GM10847 (cell line): ENCODE measurements around the gene TMPRSS7.

Experiments
- POLR2A ChIP-seq: IDR thresholded peaks from 2 replicates; pipeline ENCODE4 v1.6.1; 2011; ENCODE audit not compliant: insufficient read length; ENCODE audit errors: extremely low read depth

The TMPRSS7 gene

DNA sequence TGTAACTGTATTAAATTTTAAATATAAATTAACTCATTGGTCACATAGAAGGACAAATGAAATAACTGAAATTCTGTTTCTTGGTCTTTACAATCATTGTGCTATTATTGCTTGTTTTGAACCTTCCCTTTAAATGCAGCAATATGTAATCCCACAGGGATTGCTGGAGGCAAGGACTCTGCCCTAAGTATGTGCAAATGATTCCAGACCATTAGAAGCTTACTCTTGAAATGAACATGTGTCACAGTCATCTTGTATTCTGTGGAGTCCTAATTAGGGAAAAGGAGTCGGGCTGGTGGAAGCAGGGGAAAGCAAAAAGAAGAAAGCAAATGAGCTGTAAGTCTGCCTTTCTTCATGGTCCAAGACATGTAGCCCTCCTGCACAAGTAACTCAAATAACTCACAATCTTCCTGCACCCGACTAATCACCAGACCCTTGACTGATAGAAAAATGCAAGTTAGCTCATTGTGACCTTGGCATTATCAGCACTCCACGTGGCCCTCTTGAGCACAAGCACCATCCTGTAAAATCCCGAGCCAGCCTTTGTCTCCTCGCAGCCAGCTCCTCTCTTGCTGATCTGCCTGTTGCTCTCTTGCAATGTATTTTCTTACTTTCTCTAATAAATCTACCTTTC is 2.3 kb upstream of the TMPRSS7 start:
- TF ChIP-seq POLR2A, result no peak

DNA sequence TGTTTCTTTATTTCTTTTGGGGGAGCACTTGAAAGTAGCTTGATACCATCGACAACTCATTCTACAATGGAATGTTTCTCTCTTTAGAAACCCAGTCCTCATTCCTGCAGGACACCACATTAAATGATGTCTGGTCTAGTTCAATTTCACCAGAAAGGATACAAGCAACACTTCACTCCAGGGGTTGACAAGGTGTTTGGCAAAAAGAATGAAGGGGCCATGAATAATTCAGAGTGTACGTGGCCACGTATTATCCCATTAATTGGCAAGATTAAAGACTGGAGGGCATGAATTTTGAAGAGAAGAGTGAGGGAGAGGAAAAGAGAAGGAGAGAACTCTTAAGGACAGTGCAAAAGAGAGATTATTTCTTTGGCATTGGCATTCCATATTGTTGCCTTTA is 705 bp downstream of the TMPRSS7 start:
- TF ChIP-seq POLR2A, result no peak

DNA sequence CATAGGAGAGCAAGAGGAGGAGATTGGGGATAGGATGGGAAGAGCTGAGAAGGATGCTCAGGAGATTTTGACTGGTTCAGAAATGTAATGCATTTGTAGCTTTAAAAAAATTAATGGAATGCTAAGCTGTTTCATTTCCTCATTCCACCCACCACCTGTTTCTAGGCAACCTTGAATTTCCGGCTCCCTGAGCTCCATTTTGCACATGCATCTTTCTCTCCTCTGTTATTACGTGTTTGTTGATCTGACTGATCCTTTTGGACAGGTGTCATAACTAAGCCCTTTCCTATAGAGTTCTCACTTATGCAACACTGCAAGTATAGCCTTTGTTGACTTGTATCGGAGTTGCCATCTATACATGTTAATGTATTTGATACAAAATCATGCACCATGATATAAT is 4.3 kb downstream of the TMPRSS7 start:
- no peak for TF ChIP-seq POLR2A

DNA sequence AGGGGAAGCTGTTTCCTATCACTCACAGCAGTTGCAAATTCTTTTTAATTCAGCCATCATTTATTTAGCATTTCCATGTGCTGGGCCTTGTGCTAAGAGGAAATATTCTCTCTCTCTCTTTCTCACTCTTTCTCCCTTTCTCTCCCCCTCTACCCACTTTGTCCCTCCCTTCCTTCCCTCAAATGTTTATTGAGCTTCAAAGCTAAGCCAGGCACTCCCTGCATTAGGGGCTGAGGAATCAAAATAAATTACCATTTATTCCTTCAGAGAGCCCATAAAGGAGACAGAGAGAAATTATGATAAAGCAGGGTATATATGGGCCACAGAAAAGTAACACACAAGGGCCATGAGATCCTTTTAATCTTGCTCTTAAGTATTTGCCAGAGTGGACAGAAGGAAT is 6.8 kb downstream of the TMPRSS7 start:
- TF ChIP-seq POLR2A, result no peak

DNA sequence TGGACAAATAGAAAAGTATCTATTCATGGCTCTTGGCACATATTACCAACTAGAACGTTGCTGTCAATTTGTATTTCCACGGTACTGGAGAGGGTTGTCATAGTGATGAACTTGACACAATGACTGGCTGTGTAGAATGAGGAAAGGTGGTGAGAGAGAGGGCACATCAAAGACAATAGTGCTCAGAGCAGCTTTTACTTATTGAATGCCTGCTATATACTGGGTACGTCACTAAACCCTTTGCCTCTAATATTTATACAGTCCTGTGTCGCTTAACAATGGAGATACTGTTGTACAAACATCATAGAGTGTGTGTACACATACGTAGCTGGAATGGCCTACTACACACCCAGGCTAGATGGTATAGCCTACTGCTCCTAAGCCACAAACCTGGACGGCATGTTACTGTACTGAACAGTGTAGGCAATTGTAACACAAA is 8.3 kb downstream of the TMPRSS7 start:
- TF ChIP-seq POLR2A, result no peak

DNA sequence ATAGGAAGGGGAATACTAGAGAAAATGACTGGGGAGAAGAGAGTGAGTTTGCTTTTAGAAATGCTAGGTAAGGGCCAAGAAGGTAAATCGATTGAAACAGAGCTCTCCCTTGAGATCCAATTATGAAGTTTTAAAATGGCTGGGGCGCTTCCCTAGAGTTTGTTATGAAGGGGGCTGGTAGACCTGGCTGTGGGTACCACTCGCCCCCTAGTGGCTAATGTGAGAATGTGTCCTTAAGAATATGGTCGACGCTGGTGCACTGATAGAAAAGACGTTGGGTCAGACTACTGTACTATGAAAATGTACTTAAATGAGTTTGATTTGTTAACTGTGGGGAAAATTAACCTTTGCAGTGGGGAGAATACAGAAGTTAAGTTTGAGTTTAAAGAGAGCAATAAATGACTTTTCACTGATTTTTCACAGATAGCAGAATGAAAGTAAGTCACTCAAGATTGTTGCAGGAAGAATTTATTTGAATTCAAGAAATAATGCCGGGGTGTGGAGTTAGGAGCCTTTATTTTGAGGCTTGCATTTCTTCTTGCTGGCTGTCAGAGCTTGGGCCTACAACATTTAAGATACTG is 9.2 kb downstream of the TMPRSS7 start:
- TF ChIP-seq POLR2A, result no peak

DNA sequence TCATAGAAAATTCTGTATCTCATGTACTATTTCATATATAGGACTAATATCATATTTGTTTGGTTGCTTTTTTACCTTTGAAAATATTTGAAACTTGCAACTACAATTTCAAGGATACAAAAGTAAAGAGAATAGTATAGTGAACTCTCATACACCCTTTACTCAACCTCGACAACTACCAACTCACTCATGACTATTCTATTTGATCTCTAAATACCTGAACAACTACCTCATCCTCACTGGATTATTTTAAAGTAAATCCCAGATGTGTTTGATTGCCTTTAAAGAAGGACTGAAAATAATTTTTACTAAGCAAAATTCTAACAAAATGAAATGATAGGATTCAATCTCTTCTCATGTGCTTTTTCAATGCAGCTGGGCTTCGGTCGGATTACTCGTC is 12.1 kb downstream of the TMPRSS7 start:
- no peak for TF ChIP-seq POLR2A

DNA sequence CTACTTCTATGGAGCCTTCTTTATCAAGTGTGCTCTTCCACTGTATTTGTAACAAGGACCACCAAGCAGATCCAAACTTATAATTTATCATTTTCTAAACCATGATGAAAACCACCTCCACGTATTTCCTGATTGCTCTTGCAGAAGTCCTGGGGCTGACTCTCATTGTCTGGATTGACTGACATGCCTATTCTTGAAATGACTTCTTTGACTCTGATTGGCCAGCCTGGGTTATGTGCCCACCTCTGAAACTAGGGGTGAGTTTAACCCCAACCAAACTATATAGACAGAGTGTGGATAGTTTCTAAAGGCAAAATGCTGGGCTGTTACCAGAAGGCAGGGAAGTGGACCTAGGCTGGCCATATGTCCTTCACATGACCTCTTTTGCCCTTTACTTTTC is 12.7 kb downstream of the TMPRSS7 start:
- no peak for TF ChIP-seq POLR2A

DNA sequence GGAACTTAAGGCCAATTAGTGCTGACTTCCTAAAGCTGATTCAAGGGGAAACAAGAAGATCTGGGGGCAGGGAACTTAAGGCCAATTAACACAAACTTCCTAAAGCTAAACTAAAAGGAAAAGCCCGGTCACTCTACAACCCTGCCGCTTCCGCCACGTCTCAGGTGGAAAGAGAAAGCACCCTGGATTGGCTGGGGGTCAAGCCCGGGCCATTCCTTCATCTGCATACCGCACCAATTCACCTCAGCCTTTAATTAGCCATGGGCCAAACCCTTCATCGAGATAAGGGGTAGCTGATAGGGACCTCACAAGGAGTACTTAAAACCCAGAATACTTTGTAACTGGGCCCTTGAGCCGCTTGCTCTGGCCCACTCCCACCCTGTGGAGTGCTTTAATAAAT is 14.4 kb downstream of the TMPRSS7 start:
- no peak for TF ChIP-seq POLR2A

DNA sequence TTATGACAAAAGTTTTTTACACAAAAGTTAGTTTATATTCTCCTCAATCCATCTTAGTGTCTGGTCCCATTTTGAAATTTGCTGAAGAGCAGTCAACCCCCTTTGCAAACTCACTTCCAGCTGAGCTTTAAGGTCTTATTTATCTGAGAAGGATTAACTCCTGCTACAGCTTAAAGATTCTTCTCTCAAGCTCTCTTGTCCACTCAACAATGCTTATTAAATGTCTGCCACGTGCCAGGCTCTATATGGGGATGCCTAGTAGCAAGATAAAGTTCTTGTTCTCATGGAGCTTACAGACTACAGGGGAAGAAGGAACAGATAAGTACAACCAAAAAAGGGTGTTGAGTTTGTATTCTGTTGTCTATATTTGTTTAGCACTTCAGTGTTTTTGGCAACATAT is 18.7 kb downstream of the TMPRSS7 start:
- no peak for TF ChIP-seq POLR2A

DNA sequence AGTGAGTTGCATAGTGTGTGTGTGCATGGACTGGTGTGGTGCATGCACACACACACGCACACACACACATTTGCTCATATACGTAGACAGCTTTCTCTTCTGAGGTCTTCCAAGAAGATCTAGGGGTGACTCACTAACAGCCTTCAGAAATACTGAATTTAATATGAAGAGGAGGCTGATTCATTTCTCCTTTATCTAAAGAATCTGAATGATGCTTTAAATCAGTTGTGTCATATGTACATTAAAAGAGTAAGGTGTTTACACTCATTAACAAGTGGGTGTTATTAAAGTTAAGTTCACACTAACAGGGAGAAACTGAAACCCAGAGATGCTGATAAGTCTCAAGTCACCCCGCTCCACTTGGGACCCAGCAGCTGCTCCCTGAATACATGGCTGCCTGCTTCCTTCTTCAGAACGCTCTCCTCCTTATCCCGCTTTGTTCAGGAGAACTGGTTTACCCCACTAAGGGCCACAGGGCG is 22.0 kb downstream of the TMPRSS7 start:
- TF ChIP-seq POLR2A, result no peak

DNA sequence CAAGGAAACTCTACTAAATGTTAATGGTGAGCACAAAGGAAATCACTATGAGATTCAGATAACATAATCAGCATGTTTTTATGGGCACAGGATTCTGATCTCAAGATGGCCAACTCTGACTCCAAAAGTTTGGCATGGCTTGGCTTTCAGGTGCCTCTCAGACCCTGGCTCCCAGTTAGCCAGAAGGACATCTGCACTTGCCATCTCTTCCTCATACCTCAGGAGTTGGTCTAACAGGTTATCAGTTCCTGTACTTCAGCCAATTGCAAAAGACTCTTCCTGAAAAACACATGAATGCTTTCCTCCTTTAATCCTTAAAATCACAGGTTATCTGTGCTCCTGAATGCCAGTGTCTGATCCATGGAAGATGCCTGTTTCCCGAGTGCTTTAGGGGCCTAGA is 25.0 kb downstream of the TMPRSS7 start:
- no peak for TF ChIP-seq POLR2A

DNA sequence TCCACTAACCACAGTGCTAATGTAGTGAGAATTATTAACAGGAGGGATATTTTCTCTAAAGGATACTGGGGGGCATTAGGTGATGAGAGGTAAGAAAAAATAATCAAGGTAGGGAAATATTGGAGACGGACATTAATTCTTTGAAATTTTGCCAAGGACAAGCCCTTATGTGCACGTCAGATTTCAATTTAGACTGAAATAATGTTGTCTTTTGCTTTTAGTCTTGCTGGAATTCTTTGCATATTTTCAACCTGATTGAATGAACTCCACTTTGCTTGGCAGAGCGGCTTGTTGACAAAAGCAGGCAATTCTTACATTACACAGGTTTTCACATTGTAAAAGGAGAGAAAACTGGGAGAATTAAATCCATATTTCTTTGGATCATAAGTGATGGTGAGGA is 26.6 kb downstream of the TMPRSS7 start:
- no peak for TF ChIP-seq POLR2A

DNA sequence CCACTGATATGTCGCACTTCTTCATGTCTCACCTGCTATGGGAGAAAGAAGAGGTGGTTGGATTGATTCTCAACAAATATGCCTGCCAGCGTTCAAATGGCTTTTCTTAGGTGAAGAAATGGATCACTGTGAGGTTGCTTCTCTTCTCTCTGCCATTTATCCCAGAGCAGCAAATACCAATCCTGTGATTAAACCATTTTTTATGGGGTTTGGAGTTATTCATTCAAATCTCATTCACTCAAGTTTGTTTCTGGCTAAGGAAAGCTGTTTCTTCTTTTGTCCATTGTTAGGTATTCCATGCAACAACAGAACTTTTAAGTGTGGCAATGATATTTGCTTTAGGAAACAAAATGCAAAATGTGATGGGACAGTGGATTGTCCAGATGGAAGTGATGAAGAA is 39.5 kb downstream of the TMPRSS7 start:
- no peak for TF ChIP-seq POLR2A

DNA sequence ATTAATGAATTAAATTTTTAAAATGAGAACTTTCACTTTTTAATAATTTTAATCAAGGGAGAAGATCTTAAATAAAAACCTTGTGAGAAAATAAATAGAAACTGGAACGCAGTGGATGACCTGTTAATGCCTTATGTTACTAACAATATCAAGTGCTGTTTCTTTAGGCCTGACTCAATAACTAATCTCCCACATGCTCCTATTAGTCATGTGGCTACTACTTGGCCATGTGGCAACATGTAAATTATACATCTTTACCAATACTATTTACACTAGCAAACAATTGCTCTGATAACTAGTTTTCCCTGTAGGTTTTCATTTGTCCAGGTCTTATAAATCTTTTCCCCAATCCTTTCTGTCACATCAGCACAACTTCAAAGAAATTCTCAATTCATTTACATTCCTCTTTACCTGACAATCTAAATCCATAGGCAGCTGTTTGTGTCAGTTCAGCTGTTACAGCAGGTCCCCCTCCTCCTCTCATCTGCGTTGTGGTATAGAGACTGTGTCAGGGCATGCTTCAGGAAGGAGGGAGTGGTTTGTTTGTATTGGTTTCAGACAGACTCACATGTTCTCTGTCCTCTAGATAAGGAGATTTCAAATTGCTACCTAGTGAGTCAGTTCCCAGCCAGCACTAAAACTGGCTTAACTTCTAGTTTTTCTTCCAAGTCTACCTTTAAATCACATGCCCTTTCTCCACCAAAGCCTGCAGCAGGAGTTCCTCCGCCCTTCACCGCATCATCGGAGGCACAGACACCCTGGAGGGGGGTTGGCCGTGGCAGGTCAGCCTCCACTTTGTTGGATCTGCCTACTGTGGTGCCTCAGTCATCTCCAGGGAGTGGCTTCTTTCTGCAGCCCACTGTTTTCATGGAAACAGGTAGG is 40.3 kb downstream of the TMPRSS7 start:
- TF ChIP-seq POLR2A, result no peak
